HEK293 (cell line): ENCODE measurements around the gene LRRC72.

Experiments
- BCL11A ChIP-seq: fragments of 450-650 bp; formaldehyde crosslinking; IDR thresholded peaks from 2 replicates; pipeline ENCODE4 v1.5.1; 2016; ENCODE audit warnings: low read depth, missing biosample characterization, missing genetic modification characterization
- CTCF ChIP-seq: fragments of 450-650 bp; formaldehyde crosslinking; IDR thresholded peaks from 2 replicates; pipeline ENCODE4 v1.5.1; 2016; ENCODE audit warnings: missing biosample characterization, missing genetic modification characterization
- ELK4 ChIP-seq: IDR thresholded peaks from 2 replicates; pipeline ENCODE4 v1.6.1; 2011; ENCODE audit warnings: mild to moderate bottlenecking, low read depth, low read length, borderline replicate concordance
- ZBTB7A ChIP-seq: fragments of 450-650 bp; formaldehyde crosslinking; IDR thresholded peaks from 2 replicates; pipeline ENCODE4 v1.5.1; 2016; ENCODE audit warnings: low read depth, missing biosample characterization, missing genetic modification characterization
- ZNF133 ChIP-seq: fragments of 450-650 bp; formaldehyde crosslinking; IDR thresholded peaks from 2 replicates; pipeline ENCODE4 v1.5.1; 2016; ENCODE audit warnings: missing biosample characterization, missing genetic modification characterization
- ZNF394 ChIP-seq: fragments of 450-650 bp; formaldehyde crosslinking; IDR thresholded peaks from 2 replicates; pipeline ENCODE4 v1.5.1; 2016; ENCODE audit warnings: missing biosample characterization, missing genetic modification characterization, mild to moderate bottlenecking, moderate library complexity, borderline replicate concordance
- ZNF501 ChIP-seq: fragments of 450-650 bp; formaldehyde crosslinking; IDR thresholded peaks from 2 replicates; pipeline ENCODE4 v1.5.1; 2016; ENCODE audit warnings: missing biosample characterization, missing genetic modification characterization

GRCh38 chr7:16630654-16631053 is 104.0 kb downstream of the LRRC72 start:
- TF ChIP-seq ZNF501 (tag by site-specific recombination) (no peak), ZNF133 (tag by site-specific recombination) (no peak), BCL11A (tag by site-specific recombination) (no peak), ZBTB7A (tag by site-specific recombination) (no peak), ELK4 (no peak), CTCF (tag by site-specific recombination) (no peak), ZNF394 (tag by site-specific recombination) (no peak)
